NCI-H1092 (cell line): Measurements from ENCODE around the gene NOP58.
"Not testable (repeated sequence)": the region's sequence is repeated elsewhere in the genome, so short reads cannot be mapped to it uniquely, and the experiment has no call there.

Experiments
- DNase-seq: peaks from one replicate; lab custom pipeline; 2025; lab: John Stamatoyannopoulos, UW

Gene NOP58, protein sequence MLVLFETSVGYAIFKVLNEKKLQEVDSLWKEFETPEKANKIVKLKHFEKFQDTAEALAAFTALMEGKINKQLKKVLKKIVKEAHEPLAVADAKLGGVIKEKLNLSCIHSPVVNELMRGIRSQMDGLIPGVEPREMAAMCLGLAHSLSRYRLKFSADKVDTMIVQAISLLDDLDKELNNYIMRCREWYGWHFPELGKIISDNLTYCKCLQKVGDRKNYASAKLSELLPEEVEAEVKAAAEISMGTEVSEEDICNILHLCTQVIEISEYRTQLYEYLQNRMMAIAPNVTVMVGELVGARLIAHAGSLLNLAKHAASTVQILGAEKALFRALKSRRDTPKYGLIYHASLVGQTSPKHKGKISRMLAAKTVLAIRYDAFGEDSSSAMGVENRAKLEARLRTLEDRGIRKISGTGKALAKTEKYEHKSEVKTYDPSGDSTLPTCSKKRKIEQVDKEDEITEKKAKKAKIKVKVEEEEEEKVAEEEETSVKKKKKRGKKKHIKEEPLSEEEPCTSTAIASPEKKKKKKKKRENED

DNA sequence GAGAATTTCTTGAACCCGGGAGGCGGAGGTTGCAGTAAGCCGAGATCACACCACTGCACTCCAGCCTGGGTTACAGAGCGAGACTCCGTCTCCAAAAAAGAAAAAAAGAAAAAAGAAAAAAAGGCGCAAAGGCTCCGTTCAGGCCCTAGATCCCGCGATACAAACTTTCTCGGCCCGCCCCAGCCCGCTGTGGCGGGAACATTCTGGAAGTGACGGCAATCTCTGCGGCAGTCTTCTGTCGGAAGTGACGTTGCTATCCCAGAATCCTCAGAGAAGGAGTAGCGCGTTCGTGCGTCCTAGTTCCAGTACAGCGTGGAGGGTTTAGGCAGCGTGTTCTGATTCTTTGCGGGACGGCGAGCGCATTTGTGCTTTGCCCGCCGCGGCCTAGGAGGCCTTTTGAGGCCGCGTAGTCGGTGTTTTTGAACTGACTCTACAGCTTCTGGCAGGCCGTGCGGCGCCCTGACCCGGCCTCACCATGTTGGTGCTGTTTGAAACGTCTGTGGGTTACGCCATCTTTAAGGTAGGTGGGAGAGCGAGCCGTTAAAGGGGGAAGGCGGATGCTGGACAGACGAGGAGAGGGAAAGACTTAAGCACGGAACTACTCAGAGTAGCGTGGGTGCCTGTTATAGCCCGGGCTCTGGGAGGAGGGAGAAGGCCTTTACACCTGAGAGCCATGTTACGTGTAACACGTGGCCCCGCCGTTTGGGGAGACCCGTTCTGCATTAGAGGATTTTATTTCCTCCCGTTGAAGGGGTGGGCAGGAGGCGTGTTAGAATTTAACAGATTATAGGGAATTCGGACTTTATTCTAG lies at the start of gene NOP58:
TSS of gene NOP58 (plus strand) at position 297 of the 811 bp plus-strand sequence. CDS start at position 476, 179 bp downstream.
- peak; percentile 90 for DNase-seq

DNA sequence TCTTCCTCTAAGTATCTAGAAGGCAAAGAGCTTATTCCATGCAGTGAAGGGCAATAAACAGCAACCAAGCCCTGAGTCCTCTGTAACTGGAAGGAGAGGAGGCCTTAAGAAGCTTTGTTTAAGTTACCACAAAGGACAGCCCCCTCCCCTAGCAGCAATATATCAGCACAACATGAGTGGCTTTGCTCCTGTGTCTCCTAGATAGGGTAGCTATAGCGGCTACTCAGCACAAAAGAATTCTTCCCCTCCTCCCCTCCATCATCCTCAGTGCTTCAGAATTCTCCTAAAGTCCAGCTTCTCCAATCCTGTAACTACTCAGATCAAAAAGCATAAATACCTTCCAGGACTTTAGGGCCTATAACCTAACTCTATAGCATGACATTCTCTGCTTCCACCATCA lies 43.7 kb upstream of the NOP58 start:
- DNase-seq: no peak

DNA sequence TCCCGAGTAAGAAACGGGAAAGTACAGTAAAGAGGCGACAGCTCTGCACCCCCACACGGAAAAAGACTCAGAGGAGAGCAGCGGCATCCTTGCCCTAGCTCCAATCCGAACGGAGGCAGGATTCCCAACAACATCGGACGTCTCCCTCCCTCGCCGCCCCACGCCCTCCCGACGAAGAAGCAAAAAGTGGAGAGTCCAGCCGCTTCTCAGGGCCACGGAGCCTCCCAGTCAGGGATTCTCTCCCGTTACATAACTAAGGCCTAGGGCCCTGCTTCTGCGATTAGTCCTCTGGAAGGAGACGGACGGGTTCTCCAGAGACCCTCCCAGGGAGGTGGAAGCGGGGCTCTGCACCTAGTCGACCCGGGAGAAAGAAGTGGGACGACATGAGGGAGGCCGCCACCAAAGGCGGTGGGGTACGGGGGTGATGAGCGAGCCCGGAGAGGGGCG lies 27.8 kb upstream of the NOP58 start:
- DNase-seq: peak; percentile 4

DNA sequence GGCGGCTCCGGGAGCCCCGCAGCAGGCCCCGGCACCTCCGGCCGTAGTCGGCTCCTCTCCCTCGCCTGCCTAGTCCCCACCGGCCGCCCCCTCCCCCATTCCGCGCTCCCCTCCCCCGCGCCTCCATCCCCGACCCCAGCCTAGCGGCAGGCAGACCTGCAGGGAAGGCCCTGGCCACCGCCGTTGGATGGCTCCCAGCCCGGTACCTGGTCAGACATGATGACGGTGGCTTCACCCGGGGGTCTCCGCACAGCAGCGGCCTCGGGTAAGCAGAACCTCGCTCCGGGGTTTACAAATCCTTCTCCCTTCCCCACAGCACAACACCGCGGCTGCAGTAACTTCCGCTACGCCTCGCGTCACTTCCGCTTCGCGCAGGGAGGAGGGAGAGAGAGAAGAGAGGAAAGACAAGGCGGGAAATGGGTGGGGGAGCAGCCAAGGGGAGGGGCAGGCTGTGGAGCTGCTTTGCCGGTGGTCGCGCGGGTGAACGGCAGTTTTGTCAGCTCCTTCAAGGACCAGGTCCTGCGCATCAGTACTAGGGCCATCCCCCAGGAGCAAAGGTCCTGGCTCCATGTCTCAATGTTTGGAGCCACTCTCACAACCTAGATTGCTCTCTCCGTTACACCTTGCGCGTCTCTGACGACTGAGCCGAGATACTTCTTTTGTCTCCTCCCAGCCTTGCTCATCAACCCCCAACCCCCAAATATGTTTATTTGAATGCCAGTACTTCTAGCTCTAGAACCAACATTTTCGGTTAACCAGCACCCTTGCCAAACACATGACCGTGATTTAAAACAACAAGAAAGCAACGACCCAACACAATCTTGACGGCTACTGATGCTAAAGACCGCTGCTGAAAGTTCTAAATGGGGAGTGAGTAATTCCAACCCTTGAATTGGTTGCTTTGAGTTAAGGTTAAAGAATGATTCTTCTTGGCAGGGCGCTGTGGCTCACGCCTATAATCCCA lies 27.0 kb upstream of the NOP58 start, which contains the start of gene SUMO1:
TSS of gene SUMO1 (minus strand) at position 364 of the 964 bp plus-strand sequence. CDS start at position 218, 146 bp downstream.
- peak; percentile 82 for DNase-seq

DNA sequence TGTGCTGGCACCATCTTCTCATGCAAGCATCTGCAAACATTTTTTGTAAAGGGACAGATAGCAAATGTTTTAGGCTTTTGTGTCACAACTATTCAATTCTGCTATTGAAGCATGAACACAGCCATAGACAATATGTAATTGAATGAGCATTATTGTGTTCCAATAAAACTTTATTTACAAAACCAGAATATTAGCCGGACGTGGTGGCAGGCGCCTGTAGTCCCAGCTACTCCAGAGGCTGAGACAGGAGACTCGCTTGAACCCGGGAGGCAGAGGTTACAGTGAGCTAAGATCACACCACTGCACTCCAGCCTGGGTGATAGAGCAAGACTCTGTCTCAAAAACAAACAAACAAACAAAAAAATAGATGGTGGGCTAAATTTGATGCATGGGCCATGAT lies 17.9 kb upstream of the NOP58 start:
- not testable (repeated sequence) for DNase-seq

DNA sequence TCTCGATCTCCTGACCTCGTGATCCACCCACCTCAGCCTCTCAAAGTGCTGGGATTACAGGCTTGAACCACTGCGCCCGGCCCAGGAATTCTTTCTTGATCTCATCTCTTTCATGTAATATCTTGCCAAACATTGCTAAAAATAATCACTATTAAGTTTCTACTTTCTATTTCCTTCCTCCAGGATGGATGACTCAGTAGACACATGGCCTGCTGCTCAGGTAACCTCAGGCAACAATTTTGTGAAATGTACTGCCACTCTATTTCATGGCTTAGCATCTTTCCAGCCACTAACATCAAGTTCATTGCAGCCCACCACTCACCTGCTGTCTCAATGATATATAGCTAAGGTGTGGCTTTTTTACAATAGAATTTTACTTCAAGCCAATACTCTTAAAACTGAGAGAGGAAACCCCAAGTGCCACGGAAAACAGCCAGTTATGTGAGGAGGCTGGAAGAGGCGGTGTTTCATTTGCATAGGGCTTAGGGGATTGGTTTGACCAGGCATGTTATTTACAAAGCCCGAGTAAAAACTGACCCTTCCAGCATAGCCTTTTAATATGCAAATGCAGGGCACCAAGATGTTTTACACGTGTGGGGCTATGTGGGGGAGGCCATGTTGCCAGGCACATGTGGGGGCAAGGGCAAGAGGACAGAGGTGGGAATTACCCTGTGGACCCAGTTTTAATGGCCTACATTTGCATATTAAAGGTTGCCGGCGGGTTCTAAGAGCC lies 15.9 kb upstream of the NOP58 start:
- DNase-seq: no peak

DNA sequence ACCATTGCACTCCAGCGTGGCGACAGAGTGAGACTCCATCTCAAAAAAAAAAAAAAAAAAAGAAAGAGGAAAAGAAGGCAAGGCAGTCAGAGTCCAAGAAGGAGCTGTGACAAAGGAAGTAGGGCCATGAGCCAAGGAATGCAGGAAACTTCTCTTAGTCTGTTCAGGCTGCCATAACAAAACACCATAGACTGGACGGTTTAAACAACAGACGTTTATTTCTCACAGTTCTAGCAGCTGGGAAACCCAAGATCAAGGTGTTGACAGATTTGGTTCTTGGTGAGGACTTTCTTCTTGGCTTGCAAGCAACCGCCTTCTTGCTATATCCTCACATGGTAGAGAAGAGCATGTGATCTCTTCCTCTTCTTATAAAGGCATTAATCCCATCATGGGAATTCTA lies 14.1 kb upstream of the NOP58 start:
- no peak for DNase-seq

DNA sequence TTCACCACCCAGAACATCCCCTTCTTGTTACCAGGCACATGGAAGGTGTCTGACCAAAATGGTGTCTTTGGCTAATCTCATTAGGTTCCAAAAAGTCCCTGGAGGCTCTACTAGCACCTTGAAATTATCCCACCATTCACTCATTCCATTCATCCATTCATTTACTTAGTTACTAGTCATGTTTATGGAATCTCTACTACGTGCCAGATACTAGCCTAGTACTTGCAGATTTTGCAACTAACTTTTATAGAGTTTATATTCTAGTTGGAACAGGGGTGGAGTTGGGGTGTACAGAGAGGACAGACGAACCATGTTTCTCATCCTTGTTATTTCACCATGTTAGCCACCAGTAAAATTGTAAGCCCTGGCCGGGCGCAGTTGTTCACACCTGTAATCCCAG lies 4.0 kb upstream of the NOP58 start:
- no peak for DNase-seq

DNA sequence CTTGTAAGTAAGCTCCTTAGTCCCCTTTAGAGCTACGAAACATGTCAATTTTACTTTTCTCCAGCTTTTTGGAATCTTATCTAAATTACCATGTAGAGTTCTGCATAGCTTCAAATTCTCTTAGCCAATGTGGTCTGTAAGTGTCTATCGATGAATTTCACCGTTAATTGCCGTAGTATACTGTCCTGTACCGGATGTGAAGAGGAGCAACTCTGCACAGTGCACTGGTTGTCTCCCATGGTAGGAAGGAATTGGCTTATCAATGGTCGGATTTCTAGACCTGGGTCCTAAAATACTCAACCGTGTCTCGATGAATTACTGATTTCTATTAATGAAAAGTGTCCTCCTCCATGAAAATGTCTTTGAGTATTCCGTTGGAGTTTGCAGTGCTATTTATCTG lies 1.9 kb downstream of the NOP58 start:
- DNase-seq: no peak

DNA sequence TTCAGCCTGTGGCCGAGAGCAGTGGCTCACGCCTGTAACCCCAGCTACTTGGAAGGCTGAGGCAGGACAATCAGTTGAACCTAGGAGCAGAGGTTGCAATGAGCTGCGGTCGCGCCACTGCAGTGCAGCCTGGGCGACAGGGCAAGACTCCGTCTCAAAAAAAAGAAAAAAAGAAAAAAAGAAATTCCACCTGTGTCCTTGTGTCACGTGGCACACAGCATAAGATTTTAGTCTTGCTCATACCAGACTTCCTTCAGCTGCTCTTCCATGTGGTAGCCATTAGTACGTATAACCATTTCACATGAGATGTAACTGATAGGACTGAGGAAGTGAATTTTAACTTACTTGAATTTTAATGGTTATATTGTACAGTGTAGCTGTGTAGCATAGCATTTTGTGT lies 4.0 kb downstream of the NOP58 start:
- no peak for DNase-seq

DNA sequence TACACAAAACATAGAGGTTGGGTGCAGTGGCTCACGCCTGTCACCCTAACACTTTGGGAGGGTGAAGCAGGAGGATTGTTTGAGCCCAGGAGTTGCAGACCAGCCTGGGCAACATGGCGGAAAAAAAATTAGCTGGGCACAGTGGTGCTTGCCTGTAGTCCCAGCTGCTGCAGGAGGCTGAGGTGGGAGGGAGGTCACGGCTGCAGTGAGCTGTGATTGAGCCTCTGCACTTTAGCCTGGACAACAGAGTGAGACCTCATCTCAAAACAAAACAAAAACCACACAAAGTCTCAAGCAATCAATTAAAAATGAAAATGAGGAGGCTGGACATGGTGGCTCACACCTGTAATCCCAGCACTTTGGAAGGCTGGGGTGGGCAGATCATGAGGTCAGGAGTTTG lies 4.9 kb downstream of the NOP58 start:
- DNase-seq: no peak

DNA sequence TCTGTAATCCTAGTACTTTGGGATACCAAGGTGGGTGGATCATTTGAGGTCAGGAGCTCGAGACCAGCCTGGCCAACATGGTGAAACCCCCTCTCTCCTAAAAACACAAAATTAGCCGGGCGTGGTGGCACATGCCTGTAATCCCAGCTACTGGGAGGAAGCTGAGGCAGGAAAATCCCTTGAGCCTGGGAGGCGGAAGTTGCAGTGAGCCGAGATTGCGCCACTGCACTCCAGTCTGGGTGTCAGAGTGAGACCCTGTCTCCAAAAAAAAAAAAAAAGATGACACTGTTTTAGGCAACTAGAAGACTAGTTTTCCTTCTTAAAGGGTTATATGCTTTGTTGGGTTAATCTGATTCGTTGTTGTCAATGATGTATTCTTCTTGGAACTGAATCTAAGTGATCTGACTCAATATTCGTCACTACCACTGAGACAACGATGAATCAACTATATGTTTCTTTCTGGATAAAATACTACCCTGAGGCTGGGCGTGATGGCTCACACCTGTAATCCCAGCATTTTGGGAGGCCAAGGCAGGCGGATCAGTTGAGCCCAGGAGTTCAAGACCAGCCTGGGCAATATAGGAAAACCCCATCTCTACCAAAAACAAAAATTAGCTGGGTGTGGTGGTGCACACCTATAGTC lies 10.6 kb downstream of the NOP58 start:
- not testable (repeated sequence) for DNase-seq

DNA sequence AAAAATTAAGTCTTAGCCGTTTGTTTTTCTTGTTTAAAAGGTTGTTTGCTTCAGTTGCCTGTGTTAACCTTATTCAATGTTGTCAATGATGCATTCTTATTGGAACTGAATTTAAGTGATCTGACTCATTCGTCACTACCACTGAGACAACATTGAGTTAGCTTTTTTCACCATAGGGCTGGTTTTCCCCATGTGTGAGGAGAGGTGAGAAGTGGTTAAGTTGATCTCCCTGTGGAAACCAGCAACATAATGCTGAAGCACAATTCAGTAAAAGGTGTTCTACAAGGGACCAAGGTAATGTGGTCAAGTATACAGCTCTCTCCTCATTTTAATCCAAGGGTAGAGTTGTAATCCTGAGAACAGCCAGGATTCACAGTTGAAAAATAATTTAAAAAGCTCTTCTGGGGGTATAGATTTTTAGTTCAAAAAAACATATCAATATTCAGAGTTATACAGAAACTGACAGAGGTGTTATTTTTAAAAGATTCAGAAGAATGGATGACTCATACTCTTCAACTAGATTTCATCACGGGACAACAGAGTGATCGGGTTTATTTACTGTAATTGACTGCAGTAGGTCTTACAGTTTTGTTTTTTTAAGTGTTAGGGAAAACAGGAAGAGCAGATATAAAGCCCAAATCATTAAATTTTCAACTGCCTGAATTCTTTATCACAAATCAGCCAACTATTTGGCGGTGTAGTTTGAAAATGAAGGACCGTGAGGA lies 12.6 kb downstream of the NOP58 start:
- no peak for DNase-seq

DNA sequence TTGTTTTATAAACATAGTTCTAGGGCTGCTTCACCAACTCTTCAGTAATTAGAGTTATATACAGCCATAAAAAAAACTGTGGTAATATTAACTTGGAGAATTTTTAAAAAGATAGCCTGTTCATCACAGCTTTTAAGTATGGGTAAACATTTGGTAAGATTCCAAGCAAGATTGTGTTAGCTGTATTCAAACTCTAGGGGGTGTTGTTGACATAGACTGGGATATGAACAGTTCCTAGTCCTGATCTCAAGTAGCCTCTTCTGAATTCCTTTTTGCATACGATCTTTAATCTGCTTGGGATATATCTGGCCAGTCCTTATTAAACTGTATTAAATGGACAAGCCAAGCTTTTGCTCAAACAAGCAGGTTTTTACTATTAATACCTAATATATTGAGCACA lies 13.4 kb downstream of the NOP58 start:
- no peak for DNase-seq

DNA sequence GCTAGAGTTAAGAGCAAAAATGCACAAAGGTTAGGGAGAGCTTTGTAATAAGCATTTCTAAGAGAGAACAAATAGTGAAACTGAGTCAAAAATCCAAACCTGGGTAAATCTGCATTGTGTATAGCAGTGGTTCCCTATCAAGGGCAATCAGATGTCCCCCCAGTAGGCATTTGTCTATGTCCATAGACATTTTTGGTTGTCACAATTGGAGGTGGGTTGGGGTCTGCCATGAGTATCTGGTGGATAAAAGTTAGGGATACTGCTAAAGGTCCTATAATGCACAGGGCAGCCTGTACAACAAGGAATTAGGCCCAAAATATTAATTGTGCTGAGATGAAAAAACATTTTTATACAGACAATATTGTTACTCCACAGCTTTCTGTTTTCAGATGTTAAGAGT lies 21.0 kb downstream of the NOP58 start:
- no peak for DNase-seq

DNA sequence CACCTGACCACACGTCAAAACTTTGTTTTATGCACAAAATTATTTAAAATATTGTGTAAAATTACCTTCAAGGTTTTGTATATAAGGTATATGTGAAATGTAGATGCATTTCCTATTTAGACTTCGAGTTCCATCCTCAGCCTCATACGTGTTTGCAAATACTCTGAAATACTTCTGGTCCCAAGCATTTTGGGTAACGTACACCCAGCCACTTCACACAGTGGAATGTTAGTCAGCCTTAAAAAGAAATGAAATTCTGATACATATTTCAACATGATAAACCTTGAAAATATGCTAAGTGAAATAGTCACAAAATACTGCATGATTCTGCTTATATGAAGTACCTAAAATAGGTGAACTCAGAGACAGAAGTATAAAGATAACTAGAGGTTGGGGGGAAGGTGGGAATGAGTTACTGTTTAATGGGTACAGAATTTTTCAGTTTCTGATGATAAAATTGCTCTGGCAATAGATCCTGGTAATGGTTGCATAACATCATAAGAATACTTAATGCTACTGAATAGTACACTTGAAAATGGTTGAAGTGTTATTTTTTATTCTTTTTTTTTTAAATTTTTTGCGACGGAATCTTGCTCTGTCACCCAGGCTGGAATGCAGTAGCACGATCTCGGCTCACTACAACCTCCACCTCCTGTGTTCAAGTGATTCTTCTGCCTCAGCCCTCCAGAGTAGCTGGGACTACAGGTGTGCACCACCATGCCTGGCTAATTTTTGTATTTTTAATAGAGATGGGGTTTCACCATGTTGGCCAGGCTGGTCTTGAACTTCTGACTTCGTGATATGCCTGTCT lies 24.0 kb downstream of the NOP58 start:
- no peak for DNase-seq

DNA sequence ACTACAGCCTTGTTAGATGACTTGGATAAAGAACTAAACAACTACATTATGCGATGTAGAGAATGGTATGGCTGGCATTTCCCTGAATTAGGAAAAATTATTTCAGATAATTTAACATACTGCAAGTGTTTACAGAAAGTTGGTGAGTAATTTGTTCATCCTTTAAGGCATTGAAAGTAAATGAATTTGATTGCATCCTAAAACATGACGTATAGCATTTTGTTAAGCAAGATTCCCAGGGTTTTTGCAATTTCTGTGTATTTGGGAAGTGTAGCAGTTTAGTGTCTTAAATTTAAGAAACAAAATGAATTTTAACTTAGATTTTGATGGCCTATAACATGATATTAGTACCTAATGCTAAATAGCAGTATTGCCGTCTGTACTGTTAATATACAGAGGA lies 24.8 kb downstream of the NOP58 start:
- DNase-seq: no peak

DNA sequence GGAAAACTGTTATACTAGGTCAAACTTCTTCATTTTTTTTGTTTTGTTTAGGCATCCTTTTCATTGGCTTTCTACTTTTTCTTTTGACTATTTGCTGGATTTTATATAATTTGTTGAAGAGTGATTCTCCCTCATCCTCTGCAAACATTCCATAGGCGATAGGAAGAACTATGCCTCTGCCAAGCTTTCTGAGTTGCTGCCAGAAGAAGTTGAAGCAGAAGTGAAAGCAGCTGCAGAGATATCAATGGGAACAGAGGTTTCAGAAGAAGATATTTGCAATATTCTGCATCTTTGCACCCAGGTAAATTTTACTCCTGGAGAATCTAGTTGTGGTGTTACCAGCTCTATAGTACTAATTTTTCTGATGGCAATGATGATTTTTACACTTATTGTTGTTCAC lies 25.4 kb downstream of the NOP58 start:
- DNase-seq: no peak

DNA sequence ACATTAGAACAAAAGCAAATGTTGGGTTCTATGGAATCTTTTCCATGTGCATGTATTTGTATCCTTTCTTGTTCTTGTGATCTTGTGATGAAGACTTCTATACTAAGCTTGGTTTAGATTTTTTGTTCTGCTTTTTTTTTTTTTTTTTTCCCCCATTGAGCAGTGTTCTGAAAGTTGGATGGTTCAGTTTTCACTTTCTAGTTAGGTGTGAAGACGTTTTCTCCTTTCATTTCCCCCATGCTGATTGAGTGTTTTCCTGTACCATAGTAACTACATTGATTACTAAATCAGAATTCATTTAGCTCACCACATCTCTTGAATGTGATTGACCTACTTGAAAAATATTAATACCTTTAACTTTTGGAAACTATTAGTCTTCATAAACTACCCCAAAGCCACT lies 34.1 kb downstream of the NOP58 start:
- DNase-seq: no peak
